Measurements from ENCODE around the gene NMT2.

The NMT2 gene

DNA sequence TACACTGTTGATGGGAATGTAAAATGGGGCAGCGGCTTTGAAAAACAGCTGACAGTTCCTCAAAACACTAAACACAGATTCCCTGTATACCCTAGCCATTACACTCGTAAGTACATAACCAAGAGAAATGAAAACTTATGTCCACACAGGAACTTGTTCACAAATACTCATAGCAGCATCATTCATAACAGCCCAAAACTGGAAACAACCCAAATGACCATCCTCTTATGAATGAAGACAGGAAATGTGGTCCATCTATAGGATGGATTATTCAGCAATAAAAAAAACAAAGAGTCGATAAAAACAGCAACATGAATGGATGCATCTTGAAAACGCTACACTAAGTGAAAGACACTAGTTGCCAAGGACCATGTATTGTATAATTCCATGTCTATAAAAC is 23.7 kb downstream of the NMT2 start:
- H3K4me3 ChIP-seq (replicated peaks; ENCODE audit: low read depth, low read length) = no peak overlapping the region
- TF ChIP-seq, protein P1, sequence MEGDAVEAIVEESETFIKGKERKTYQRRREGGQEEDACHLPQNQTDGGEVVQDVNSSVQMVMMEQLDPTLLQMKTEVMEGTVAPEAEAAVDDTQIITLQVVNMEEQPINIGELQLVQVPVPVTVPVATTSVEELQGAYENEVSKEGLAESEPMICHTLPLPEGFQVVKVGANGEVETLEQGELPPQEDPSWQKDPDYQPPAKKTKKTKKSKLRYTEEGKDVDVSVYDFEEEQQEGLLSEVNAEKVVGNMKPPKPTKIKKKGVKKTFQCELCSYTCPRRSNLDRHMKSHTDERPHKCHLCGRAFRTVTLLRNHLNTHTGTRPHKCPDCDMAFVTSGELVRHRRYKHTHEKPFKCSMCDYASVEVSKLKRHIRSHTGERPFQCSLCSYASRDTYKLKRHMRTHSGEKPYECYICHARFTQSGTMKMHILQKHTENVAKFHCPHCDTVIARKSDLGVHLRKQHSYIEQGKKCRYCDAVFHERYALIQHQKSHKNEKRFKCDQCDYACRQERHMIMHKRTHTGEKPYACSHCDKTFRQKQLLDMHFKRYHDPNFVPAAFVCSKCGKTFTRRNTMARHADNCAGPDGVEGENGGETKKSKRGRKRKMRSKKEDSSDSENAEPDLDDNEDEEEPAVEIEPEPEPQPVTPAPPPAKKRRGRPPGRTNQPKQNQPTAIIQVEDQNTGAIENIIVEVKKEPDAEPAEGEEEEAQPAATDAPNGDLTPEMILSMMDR (IDR thresholded peaks at IDR 0.05; ENCODE audit: low read length, missing control alignments) = no peak
- DNase-seq (ENCODE audit: low read depth) = peak; percentile 37

DNA sequence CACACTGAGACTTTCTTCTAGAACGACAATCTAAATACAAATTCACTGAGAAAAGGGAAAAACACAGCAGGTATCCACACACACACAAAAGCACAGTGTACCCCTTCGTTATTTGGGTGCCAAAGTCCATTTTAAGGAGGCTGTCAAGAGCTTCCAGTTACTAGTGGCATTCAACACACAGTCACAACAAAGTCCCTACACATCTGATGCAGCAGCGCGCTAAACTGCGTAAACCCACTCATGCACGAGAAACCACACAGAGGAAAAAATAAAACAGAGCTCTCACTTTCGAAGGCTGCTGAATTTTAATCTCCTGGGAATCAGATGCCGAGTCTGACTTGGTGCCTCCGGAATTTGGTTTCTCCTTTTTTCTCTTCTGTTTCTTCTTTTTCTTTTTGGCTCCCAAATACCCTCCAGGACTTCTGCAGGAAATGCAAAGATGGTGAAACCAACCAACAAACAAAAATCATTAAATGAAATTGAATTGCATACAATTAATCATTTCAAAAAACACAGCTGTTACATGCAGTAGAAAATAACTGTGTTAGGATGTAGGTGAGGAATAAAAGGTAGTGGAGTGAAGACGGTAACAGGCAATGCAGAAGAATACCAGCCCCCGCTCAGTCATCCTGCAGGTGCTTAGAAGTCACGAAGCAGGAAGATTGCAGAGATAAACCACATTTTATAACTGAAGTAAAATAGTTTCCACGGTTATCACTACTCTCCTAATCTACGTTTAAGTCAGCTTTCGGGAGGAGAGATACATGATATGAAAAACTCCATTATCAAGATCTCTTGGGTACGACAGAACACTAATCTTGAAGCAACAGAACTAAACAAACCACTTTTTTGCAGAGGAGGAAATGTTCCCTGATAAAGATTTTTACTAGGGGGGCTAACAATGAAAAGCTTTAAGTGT is 27.1 kb downstream of the NMT2 start:
- TF ChIP-seq, protein P1 (IDR thresholded peaks at IDR 0.05; ENCODE audit: low read length, missing control alignments) = no peak
- H3K4me3 ChIP-seq (replicated peaks; ENCODE audit: low read depth, low read length) = no peak overlapping the region
- DNase-seq (ENCODE audit: low read depth) = no peak

DNA sequence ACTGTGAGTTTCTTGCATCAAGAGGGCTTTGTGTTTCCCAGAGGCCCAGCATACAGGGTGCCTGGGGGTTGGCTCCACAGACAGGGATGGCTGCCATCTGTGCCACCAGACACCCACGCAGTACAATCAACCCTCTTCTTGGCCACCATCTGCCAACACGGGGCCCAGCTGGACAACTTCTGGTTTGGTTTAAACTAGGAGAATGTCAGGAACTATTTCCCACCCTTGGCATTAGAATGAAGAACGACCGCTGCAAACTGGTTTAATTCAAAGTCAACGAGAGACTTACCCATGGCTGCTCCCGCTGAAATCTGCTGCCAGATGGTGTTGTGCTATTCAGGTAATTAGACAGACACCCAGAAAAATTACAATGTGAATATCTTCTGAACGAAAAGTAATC is 27.8 kb downstream of the NMT2 start:
- no peak for DNase-seq (ENCODE audit: low read depth)
- H3K4me3 ChIP-seq (replicated peaks; ENCODE audit: low read depth, low read length) = no peak overlapping the region
- TF ChIP-seq, protein P1 (IDR thresholded peaks at IDR 0.05; ENCODE audit: low read length, missing control alignments) = no peak

DNA sequence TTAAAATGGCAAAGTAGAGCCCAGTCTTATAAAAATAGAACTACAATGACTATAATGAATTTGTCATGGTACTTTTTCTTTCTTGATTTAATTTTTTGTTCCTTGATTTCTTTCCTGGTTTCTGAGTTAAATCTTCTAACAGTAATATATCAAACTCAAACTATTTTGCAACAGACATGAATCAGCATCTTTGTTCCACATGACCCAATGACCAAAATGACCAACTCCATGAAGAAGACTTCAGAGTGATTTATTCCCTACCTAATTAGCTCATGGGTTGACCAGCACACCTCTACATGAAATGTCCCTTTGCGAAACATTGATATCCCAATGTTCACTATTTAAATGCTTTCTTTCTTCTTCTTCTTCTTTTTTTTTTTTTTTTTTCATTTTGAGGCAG is 30.9 kb downstream of the NMT2 start:
- peak; percentile 51 for DNase-seq (ENCODE audit: low read depth)
- H3K4me3 ChIP-seq (replicated peaks; ENCODE audit: low read depth, low read length) = no peak overlapping the region
- TF ChIP-seq, protein P1 (IDR thresholded peaks at IDR 0.05; ENCODE audit: low read length, missing control alignments) = no peak

DNA sequence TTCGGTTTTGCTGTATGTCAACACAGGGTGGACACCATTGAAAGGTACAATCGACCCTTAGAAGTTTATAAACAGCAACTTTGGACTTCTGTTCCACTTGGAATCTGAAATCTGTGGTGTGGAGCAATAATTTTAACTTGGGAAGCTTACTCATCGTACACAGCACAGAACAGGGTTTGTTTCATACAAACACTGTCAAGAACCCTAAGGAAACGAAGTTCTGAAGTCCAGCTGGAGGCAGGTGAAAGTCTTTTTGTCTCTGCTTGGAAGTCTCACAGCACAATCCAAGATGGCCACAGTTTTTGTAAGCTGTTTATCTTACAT is 31.5 kb downstream of the NMT2 start:
- peak; percentile 44 for DNase-seq (ENCODE audit: low read depth)
- no peak overlapping the region for H3K4me3 ChIP-seq (replicated peaks; ENCODE audit: low read depth, low read length)
- TF ChIP-seq, protein P1 (IDR thresholded peaks at IDR 0.05; ENCODE audit: low read length, missing control alignments) = no peak

DNA sequence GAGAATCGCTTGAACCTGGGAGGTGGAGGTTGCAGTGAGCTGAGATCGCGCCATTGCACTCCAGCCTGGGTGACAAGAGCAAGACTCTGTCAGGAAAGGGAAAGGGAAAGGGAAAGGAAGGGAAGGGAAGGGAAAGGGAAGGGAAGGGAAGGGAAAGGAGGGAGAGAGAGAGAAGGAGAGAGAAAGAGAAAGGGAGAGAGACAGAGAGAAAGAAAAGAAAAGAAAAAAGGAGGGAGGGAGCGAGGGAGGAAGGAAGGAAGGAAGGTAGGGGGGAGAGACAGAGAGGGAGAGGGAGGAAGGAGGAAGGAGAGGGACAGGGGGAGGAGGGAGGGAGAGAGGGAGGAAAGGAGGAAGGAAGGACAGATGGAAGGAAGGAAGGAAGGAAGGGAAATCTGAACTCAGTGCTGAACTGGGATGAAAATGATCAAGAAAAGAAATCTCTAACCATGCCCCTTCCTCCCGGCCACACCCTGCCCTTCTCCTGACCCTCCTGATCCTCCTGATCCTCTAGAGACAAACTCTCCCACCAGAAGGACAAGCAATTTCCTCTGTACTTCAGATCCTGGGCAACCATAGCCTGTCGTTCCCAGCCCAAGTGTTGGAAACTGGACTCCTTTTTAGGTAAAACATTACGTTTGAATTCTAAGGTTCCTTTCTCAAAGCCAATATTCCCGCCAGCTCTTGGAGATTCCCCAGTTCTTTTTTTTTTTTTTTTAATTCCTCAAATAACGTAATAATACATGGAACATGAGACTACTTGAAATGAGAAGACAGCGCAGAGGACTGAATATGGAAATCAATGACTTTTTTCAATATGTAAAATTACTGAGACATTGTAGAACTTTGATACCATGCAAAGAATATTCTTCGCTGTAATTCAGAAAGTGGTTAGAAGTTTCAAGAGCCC is 32.1 kb downstream of the NMT2 start:
- no peak for DNase-seq (ENCODE audit: low read depth)
- TF ChIP-seq, protein P1 (IDR thresholded peaks at IDR 0.05; ENCODE audit: low read length, missing control alignments) = no peak
- no peak overlapping the region for H3K4me3 ChIP-seq (replicated peaks; ENCODE audit: low read depth, low read length)
